Panc1 (cell line): ENCODE results near the gene CBX2. TPM values are rescaled to one million over a fixed set of nuclear protein-coding genes. Genes with fewer than 3 reads are reported as not detected.

ENCODE experiments used
- ATAC-seq: fragments of 200-7000 bp; cut with Tn5 transposase; 2 replicates; pipeline ENCODE4 v1.9.1; 2020; ENCODE audit warnings: mild to moderate bottlenecking, moderate library complexity
- BruUV-seq: library from RNA; stranded (reverse); fragments of 400-500 nt; replicated peaks from 2 replicates; lab custom pipeline; 2021; lab: Mats Ljungman, UMichigan
- CTCF ChIA-PET: fragments of 300-600 bp; sonication (Branson Sonifier 250); formaldehyde crosslinking; loops from one replicate; lab custom pipeline; 2022; ENCODE audit warnings: antibody characterized with exemption; lab: Charles Lee
- POLR2A ChIA-PET: fragments of 300-600 bp; sonication (Branson Sonifier 250); formaldehyde crosslinking; loops from one replicate; lab custom pipeline; 2022; ENCODE audit warnings: antibody characterized with exemption; lab: Charles Lee
- DNase-seq: peaks from one replicate; pipeline ENCODE4 v3.0.0-alpha.2; 2010; ENCODE audit warnings: low read depth, low spot score
- H3K27ac ChIP-seq: 2 replicates; pipeline ENCODE4 v1.5.1; 2011; ENCODE audit warnings: mild to moderate bottlenecking, low read length, inconsistent platforms
- H3K27me3 ChIP-seq: fragments of 200-500 bp; sonication (Bioruptor generic); 2 replicates; pipeline ENCODE4 v1.6.0; 2014; ENCODE audit warnings: low read length, inconsistent platforms; ENCODE audit not compliant: control insufficient read depth, insufficient read depth
- H3K36me3 ChIP-seq: fragments of 200-500 bp; sonication (Bioruptor generic); 2 replicates; pipeline ENCODE4 v1.5.1; 2014; ENCODE audit warnings: inconsistent platforms, mild to moderate bottlenecking, low read length, moderate library complexity; ENCODE audit not compliant: control insufficient read depth, insufficient read depth
- H3K4me1 ChIP-seq: 2 replicates; pipeline ENCODE4 v1.5.1; 2011; ENCODE audit warnings: inconsistent platforms, mild to moderate bottlenecking, low read length, moderate library complexity; ENCODE audit not compliant: control insufficient read depth, insufficient read depth
- H3K4me3 ChIP-seq, 2 experiments: 2 replicates each; pipeline ENCODE4 v1.5.1; 2011 to 2012; ENCODE audit warnings: low read depth in 2 of 2, low read length in 2 of 2, mild to moderate bottlenecking in 2 of 2, inconsistent platforms in 1 of 2, moderate library complexity in 1 of 2
- H3K9me3 ChIP-seq: fragments of 200-500 bp; sonication (Bioruptor generic); 2 replicates; pipeline ENCODE4 v1.5.1; 2014; ENCODE audit warnings: low read depth, mild to moderate bottlenecking, inconsistent platforms, low read length, moderate library complexity; ENCODE audit not compliant: control insufficient read depth, insufficient read depth
- POLR2AphosphoS5 ChIP-seq: IDR thresholded peaks from 2 replicates; pipeline ENCODE4 v1.6.1; 2012; ENCODE audit warnings: mild to moderate bottlenecking, low read depth, low read length, moderate library complexity
- SIN3A ChIP-seq: IDR thresholded peaks from 2 replicates; pipeline ENCODE4 v1.6.1; 2012; ENCODE audit warnings: low read depth, mild to moderate bottlenecking, low read length, moderate library complexity, borderline replicate concordance; ENCODE audit not compliant: insufficient read depth
- TCF7L2 ChIP-seq: IDR thresholded peaks from 2 replicates; pipeline ENCODE4 v1.6.1; 2011; ENCODE audit warnings: mild to moderate bottlenecking, low read depth, low read length, inconsistent platforms
- in situ Hi-C: cut with HindIII; loops from 2 replicates; pipeline ENCODE4 v1.10.0; 2016; ENCODE audit warnings: low sequenced_read_pairs, low pct_unique_long_range_greater_than_20kb
- intact Hi-C: fragments of 100-400 bp; cut with micrococcal nuclease; formaldehyde crosslinking; loops from one replicate; pipeline ENCODE4 v1.10.0; 2022; ENCODE audit not compliant: unreplicated experiment
- total RNA-seq: library from RNA; stranded (reverse); gene quantifications from one replicate; pipeline ENCODE4 v1.2.1, GENCODE V29; 2021; ENCODE audit not compliant: unreplicated experiment
- TF ChIP-seq, protein P1 (sequence below), 2 experiments: IDR thresholded peaks; 2 replicates each; pipeline ENCODE4 v1.6.1; 2011 to 2012; ENCODE audit warnings: low read depth in 2 of 2, control low read depth in 1 of 2, low read length in 1 of 2, mild to moderate bottlenecking in 1 of 2, moderate library complexity in 1 of 2; ENCODE audit not compliant: insufficient read depth in 1 of 2
- TF ChIP-seq, protein P2 (sequence below): fragments of 450-650 bp; IDR thresholded peaks from 2 replicates; pipeline ENCODE4 v1.5.1; 2017; ENCODE audit warnings: mild to moderate bottlenecking

CBX2 gene
- total RNA-seq, 1 experiment from 2014 or later: 9.0 TPM

DNA sequence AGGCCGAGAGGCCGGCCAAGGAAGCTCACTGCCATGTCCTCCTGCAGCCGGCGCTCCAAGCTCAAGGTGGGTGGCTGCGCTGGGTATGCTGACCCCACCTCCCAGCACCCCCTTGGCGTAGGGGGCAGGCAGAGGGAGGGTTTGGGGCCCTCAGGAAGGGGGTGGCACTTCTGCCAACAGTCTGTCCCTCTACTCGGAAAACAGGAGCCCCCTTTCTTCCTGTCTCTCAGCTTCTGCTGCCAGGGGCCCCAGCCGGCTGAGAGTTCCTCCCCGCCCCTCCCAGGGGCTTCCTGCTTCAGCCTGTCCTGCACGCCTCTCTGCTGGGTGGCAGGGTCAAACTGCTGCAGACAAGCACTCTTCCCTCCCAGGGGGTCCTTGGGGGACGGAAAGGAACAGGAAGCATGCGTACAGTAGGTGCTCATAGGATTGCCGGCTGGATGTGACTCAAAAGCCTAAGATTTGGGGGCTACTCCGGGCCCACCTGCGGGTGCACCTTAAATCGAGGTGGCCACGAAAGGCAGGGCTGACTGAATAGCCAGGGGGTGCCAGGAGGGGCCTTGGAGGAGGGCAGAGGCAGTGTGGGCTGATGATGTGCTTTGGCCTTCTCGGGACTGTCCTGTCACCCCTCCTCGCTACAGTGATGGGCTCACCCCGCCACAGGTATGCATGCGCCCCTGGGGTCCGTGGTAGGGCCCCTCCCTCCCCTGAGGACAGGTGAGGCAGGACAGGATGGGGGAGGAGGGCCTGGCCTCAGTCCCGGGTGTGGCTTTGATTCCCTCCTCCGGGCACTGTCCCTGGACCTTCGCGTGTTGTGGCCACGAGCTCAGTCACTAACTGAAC lies 4.0 kb downstream of the CBX2 start:
- BruUV-seq: no TSS peak
- Histone ChIP-seq H3K36me3 (peaks cover 3% of the 10 kb centered on the region; the same call in 1 of the 2 replicates), H3K27me3 (no peaks in the 10 kb centered on the region; the same call in none of the 2 replicates), H3K9me3 (no peaks in the 10 kb centered on the region), H3K27ac (no peak overlapping the region), H3K4me1 (peaks cover 12% of the 10 kb centered on the region), H3K4me3 (no peak overlapping the region)
- no peak for ATAC-seq
- in situ Hi-C loops (loop anchor here (25.0 kb wide), 1 partner anchor 205 kb away; no protein-coding TSS in a partner anchor), intact Hi-C loops (no loop called here)
- CTCF ChIA-PET: interaction anchor here (1.2 kb wide), 1 partner anchor 58 kb away, joined by 11 read pairs; the partner anchor contains the start of gene CBX4
- TF ChIP-seq SIN3A (no peak), TCF7L2 (no peak)
- TF ChIP-seq, protein P1, sequence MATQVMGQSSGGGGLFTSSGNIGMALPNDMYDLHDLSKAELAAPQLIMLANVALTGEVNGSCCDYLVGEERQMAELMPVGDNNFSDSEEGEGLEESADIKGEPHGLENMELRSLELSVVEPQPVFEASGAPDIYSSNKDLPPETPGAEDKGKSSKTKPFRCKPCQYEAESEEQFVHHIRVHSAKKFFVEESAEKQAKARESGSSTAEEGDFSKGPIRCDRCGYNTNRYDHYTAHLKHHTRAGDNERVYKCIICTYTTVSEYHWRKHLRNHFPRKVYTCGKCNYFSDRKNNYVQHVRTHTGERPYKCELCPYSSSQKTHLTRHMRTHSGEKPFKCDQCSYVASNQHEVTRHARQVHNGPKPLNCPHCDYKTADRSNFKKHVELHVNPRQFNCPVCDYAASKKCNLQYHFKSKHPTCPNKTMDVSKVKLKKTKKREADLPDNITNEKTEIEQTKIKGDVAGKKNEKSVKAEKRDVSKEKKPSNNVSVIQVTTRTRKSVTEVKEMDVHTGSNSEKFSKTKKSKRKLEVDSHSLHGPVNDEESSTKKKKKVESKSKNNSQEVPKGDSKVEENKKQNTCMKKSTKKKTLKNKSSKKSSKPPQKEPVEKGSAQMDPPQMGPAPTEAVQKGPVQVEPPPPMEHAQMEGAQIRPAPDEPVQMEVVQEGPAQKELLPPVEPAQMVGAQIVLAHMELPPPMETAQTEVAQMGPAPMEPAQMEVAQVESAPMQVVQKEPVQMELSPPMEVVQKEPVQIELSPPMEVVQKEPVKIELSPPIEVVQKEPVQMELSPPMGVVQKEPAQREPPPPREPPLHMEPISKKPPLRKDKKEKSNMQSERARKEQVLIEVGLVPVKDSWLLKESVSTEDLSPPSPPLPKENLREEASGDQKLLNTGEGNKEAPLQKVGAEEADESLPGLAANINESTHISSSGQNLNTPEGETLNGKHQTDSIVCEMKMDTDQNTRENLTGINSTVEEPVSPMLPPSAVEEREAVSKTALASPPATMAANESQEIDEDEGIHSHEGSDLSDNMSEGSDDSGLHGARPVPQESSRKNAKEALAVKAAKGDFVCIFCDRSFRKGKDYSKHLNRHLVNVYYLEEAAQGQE (IDR thresholded peaks at IDR 0.05; ENCODE audit: insufficient read depth in 1 of 2, low read depth in 2 of 2, low read length in 1 of 2): no peak
- POLR2A ChIA-PET: interaction anchor here (0.6 kb wide), 1 partner anchor 275 kb away, joined by 4 read pairs; no protein-coding TSS in a partner anchor
- no peak for DNase-seq

DNA sequence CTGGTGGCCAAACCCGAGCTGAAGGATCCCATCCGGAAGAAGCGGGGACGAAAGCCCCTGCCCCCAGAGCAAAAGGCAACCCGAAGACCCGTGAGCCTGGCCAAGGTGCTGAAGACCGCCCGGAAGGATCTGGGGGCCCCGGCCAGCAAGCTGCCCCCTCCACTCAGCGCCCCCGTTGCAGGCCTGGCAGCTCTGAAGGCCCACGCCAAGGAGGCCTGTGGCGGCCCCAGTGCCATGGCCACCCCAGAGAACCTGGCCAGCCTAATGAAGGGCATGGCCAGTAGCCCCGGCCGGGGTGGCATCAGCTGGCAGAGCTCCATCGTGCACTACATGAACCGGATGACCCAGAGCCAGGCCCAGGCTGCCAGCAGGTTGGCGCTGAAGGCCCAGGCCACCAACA lies 5.9 kb downstream of the CBX2 start:
- intact Hi-C loops: no loop called here
- ChIA-PET CTCF (no interaction called here), POLR2A (interaction anchor here (0.7 kb wide), 1 partner anchor 1556 kb away, joined by 9 read pairs; no protein-coding TSS in a partner anchor)
- in situ Hi-C loops: loop anchor here (25.0 kb wide), 1 partner anchor 203 kb away; no protein-coding TSS in a partner anchor
- no peaks in the 10 kb centered on the region for H3K9me3 ChIP-seq
- BruUV-seq: no TSS peak
- DNase-seq (no peak), ATAC-seq (no peak)
- no peak overlapping the region for H3K27ac ChIP-seq
- H3K4me3 ChIP-seq: no peak overlapping the region
- peaks cover 7% of the 10 kb centered on the region; the same call in 1 of the 2 replicates for H3K4me1 ChIP-seq
- H3K27me3 ChIP-seq: no peaks in the 10 kb centered on the region
- TF ChIP-seq SIN3A: no peak
- TF ChIP-seq, protein P2, sequence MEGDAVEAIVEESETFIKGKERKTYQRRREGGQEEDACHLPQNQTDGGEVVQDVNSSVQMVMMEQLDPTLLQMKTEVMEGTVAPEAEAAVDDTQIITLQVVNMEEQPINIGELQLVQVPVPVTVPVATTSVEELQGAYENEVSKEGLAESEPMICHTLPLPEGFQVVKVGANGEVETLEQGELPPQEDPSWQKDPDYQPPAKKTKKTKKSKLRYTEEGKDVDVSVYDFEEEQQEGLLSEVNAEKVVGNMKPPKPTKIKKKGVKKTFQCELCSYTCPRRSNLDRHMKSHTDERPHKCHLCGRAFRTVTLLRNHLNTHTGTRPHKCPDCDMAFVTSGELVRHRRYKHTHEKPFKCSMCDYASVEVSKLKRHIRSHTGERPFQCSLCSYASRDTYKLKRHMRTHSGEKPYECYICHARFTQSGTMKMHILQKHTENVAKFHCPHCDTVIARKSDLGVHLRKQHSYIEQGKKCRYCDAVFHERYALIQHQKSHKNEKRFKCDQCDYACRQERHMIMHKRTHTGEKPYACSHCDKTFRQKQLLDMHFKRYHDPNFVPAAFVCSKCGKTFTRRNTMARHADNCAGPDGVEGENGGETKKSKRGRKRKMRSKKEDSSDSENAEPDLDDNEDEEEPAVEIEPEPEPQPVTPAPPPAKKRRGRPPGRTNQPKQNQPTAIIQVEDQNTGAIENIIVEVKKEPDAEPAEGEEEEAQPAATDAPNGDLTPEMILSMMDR: no peak
- TF ChIP-seq TCF7L2: no peak
- no peak for TF ChIP-seq POLR2AphosphoS5
- TF ChIP-seq, protein P1 (IDR thresholded peaks at IDR 0.05; ENCODE audit: insufficient read depth in 1 of 2, low read depth in 2 of 2, low read length in 1 of 2): no peak
- no peaks in the 10 kb centered on the region for H3K36me3 ChIP-seq
